ENCODE data around the gene NTM. TPM values are rescaled to one million over a fixed set of nuclear protein-coding genes. Genes with fewer than 3 reads are reported as not detected.

The NTM gene
- total RNA-seq, 2 experiments from 2014 or later, result not detected

GRCh38 chr11:131349368-131350086, 20.9 kb upstream of the NTM start:
- CTCF ChIA-PET, result no interaction called here
- no peaks in the 10 kb centered on the region for H3K36me3 Mint-ChIP-seq (ENCODE audit: low read depth)

GRCh38 chr11:131350872-131351271, 19.5 kb upstream of the NTM start:
- DNase-seq (no peak), ATAC-seq (no peak)
- ChIA-PET POLR2A (no interaction called here), CTCF (no interaction called here)
- Mint-ChIP-seq H3K27ac (no peak overlapping the region), H3K4me3 (no peak overlapping the region), H3K27me3 (no peaks in the 10 kb centered on the region), H3K36me3 (ENCODE audit: low read depth) (no peaks in the 10 kb centered on the region), H3K4me1 (ENCODE audit: low read depth) (no peaks in the 10 kb centered on the region), H3K9me3 (no peaks in the 10 kb centered on the region)
- intact Hi-C loops (cut with micrococcal nuclease), result no loop called here
- no peak for TF ChIP-seq CTCF (IDR thresholded peaks at IDR 0.05)

More at GRCh38 chr11:131349368-131350086, 20.9 kb upstream of the NTM start:
- TF ChIP-seq CTCF (IDR thresholded peaks at IDR 0.05), result no peak
- no peaks in the 10 kb centered on the region for H3K9me3 Mint-ChIP-seq
- POLR2A ChIA-PET, result no interaction called here
- no peaks in the 10 kb centered on the region for H3K4me1 Mint-ChIP-seq (ENCODE audit: low read depth)
- DNase-seq, result no peak
- no peaks in the 10 kb centered on the region for H3K27me3 Mint-ChIP-seq
- no peak for ATAC-seq
- no peak overlapping the region for H3K27ac Mint-ChIP-seq
- H3K4me3 Mint-ChIP-seq, result no peak overlapping the region
- intact Hi-C loops (cut with micrococcal nuclease), result no loop called here

DNA sequence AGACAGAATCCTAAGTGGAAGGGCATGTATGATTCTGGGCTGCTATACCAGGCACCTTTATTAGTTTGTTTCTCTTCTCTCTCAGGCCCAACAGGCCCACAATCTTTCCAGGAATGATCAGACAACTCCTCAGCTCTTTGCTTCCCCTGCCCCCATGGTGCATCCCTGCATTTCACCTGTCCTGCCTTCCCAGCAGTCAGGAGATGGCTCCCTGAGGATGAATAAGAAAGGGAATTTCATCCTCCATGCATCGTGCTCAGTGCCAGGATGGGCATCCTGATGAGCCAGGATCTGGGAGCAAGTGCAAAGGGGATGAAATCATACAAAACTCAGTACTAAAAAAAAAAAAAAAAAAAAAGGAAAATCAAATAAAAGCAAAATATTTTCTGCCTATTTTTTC, 18.6 kb upstream of the NTM start:
- intact Hi-C loops (cut with micrococcal nuclease), result no loop called here
- ATAC-seq, result no peak
- H3K9me3 Mint-ChIP-seq, result no peaks in the 10 kb centered on the region

GRCh38 chr11:131353766-131354165, 16.6 kb upstream of the NTM start:
- Mint-ChIP-seq H3K4me1 (ENCODE audit: low read depth) (no peaks in the 10 kb centered on the region), H3K9me3 (no peaks in the 10 kb centered on the region), H3K36me3 (ENCODE audit: low read depth) (no peaks in the 10 kb centered on the region), H3K27ac (no peak overlapping the region), H3K4me3 (no peak overlapping the region), H3K27me3 (no peaks in the 10 kb centered on the region)
- CTCF ChIA-PET, result no interaction called here
- ATAC-seq (no peak), DNase-seq (no peak)
- intact Hi-C loops (cut with micrococcal nuclease), result no loop called here
- no peak for TF ChIP-seq CTCF (IDR thresholded peaks at IDR 0.05)
- POLR2A ChIA-PET, result no interaction called here

More for the DNA sequence above, 18.6 kb upstream of the NTM start:
- CTCF ChIA-PET, result no interaction called here
- TF ChIP-seq CTCF (IDR thresholded peaks at IDR 0.05), result no peak
- Mint-ChIP-seq H3K27ac (no peak overlapping the region), H3K4me1 (ENCODE audit: low read depth) (no peaks in the 10 kb centered on the region), H3K36me3 (ENCODE audit: low read depth) (no peaks in the 10 kb centered on the region), H3K4me3 (no peak overlapping the region), H3K27me3 (no peaks in the 10 kb centered on the region)
- DNase-seq, result no peak
- POLR2A ChIA-PET, result no interaction called here

DNA sequence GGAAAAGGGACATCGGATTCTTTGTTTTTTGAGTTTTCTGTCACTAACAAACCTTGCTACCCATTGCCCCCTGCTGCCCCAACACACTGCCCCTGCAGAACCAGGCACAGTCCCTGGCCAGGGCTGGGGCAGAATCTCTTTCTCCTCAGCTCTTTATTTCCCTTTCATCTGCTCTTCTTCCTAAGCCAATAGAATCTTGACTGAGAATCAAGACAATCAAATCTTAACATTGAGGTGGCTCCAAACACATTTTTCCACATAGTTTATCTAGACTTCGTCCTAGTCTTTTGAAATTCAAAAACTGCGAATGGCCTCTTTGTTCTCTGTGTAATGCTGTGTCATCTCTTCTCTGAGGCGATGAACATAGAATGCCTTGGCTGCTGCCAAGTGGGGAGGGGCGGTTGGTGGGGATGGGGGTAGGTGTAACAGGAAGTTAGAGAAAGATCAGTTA, 16.1 kb upstream of the NTM start:
- no peak for TF ChIP-seq CTCF (IDR thresholded peaks at IDR 0.05)
- no peaks in the 10 kb centered on the region for H3K4me1 Mint-ChIP-seq (ENCODE audit: low read depth)
- H3K27me3 Mint-ChIP-seq, result no peaks in the 10 kb centered on the region
- ChIA-PET POLR2A (no interaction called here), CTCF (no interaction called here)
- intact Hi-C loops (cut with micrococcal nuclease), result no loop called here
- H3K36me3 Mint-ChIP-seq (ENCODE audit: low read depth), result no peaks in the 10 kb centered on the region
- no peak overlapping the region for H3K27ac Mint-ChIP-seq
- H3K4me3 Mint-ChIP-seq, result no peak overlapping the region
- H3K9me3 Mint-ChIP-seq, result no peaks in the 10 kb centered on the region
- ATAC-seq (no peak), DNase-seq (no peak)
